Measurements from ENCODE around the gene NAV1.

Gene NAV1

DNA sequence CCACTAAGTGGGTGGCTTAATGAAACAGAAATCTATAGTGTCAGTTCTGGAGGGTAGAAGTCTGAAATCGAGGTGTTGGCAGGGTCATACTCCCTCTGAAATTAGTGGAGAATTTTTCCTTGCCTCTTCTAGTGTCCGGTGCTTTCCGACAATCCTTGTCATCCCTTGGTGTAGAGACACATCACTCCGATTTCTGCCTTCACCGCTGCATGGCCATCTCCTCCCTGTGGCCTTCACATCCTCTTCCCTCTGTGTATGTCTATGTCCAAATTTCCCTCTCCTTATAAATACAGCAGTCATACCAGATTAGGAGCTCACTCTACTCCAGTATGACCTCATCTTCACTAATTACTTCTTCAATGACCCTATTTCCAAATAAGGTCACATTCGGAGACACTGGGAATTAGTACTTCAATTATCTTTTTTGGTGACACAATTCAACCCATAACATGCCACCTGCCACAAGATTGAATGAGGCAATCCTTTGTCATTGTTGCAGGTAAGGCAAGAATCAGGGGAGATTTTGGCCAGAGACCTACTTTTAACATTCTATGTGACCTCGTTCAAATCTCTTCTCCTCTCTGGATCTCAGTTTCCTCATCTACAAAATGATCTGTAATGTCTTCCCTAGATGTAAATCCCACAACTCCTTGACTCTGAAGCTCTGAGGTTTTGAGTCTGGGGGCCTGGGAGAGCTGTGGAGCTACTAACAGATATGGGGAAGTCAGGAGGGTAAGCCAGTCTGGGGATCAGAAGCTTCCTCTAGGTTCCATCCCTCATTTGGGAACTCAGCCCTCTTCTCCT is 16.1 kb downstream of the NAV1 start:
- TF ChIP-seq, protein P1, sequence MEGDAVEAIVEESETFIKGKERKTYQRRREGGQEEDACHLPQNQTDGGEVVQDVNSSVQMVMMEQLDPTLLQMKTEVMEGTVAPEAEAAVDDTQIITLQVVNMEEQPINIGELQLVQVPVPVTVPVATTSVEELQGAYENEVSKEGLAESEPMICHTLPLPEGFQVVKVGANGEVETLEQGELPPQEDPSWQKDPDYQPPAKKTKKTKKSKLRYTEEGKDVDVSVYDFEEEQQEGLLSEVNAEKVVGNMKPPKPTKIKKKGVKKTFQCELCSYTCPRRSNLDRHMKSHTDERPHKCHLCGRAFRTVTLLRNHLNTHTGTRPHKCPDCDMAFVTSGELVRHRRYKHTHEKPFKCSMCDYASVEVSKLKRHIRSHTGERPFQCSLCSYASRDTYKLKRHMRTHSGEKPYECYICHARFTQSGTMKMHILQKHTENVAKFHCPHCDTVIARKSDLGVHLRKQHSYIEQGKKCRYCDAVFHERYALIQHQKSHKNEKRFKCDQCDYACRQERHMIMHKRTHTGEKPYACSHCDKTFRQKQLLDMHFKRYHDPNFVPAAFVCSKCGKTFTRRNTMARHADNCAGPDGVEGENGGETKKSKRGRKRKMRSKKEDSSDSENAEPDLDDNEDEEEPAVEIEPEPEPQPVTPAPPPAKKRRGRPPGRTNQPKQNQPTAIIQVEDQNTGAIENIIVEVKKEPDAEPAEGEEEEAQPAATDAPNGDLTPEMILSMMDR (IDR thresholded peaks at IDR 0.05) = no peak
- no peak overlapping the region for H3K4me3 ChIP-seq
- H3K27me3 ChIP-seq = no peaks in the 10 kb centered on the region
- no peaks in the 10 kb centered on the region for H3K36me3 ChIP-seq
- intact Hi-C loops (cut with DNase I; ENCODE audit: low total_unique reads) = no loop called here
- no peak overlapping the region for H3K27ac ChIP-seq
- no peak for DNase-seq
- no peaks in the 10 kb centered on the region for H3K9me3 ChIP-seq
- H3K4me1 ChIP-seq = peaks cover 0 to 31% (median 15%) of the 10 kb centered on the region in 4 donors

DNA sequence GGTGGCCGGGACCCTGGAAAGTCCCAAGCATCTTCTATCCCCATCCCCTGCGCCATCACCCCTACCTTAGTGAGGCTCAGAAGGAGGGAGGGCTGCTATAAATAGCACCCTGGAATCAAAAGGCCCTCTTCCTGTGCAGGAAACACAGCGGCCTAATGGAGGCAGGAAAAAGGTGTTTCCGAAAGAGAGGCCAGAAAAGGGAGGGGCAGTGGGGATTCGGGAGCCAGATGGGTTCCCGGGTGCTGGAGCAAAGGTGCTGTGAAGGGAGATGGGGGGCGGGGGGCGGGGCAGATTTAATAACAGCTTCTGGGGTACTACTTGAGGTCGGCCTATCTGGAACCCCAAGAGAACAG is 16.6 kb downstream of the NAV1 start:
- no peaks in the 10 kb centered on the region for H3K9me3 ChIP-seq
- H3K4me3 ChIP-seq = no peak overlapping the region
- intact Hi-C loops (cut with DNase I; ENCODE audit: low total_unique reads) = no loop called here
- H3K4me1 ChIP-seq = peaks cover 0 to 34% (median 15%) of the 10 kb centered on the region in 4 donors
- no peak overlapping the region for H3K27ac ChIP-seq
- DNase-seq = no peak
- no peaks in the 10 kb centered on the region for H3K36me3 ChIP-seq
- H3K27me3 ChIP-seq = no peaks in the 10 kb centered on the region
- TF ChIP-seq, protein P1 (IDR thresholded peaks at IDR 0.05) = no peak

DNA sequence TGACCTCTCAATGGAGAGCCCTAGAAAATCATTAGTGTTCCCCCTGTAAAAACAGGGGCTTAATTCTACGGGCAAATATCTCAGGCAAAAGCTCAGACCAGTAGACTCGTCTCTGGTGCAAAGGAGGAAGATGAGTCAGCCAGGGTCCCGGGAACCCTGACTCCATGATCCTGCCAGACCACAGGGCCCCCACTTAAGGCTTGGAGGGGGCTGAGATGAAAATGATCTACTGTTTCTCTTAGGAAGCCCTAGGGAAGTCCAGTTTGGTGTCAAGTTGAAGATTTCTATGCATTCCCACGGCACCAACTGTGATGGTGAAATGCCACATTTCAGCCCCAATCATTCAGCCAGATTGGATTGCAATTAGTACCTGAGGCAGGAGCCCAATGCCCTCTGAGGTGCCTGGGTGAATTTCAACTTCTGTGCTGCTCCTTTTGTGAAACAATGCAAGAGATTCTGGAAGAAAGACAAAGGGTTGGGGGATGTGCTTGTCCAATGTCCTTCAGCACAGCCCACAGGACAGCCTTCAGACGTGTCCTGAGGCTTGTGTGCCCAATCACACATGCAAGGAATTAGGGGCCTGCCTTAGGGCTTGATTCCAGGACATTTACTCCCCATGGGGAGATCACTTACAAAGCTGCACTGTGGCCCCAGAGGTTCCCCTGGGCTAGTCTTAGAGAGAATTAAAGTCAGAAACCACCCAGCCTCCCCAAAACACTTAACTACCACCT is 18.1 kb downstream of the NAV1 start:
- Histone ChIP-seq H3K4me3 (no peak overlapping the region), H3K27ac (no peak overlapping the region), H3K36me3 (no peaks in the 10 kb centered on the region), H3K27me3 (no peaks in the 10 kb centered on the region), H3K4me1 (peaks cover 0 to 34% (median 16%) of the 10 kb centered on the region in 4 donors), H3K9me3 (no peaks in the 10 kb centered on the region)
- intact Hi-C loops (cut with DNase I; ENCODE audit: low total_unique reads) = no loop called here
- TF ChIP-seq, protein P1 (IDR thresholded peaks at IDR 0.05) = no peak
- no peak for DNase-seq

DNA sequence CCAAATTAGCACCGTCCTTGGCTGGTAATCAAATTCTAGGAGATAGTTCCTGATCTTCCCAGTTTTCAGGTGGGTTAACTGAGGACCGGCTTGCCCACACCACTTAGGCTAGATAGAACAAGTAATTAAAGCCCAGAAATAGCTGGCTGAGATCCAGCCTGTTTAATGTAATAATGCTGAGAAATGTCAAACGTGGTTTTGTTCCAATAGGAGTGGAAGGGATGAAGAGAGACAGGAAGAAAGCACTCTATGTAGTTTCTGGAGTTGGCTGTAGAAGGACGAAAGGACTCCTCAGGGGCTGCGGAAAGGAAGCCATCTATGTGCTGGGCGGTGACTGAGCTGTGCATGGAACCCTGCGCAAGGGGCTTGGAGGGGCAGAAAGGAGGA is 18.6 kb downstream of the NAV1 start:
- Histone ChIP-seq H3K27me3 (no peaks in the 10 kb centered on the region), H3K27ac (no peak overlapping the region), H3K36me3 (no peaks in the 10 kb centered on the region), H3K4me1 (peaks cover 0 to 37% (median 16%) of the 10 kb centered on the region in 4 donors), H3K4me3 (no peak overlapping the region), H3K9me3 (no peaks in the 10 kb centered on the region)
- TF ChIP-seq, protein P1 (IDR thresholded peaks at IDR 0.05) = no peak
- intact Hi-C loops (cut with DNase I; ENCODE audit: low total_unique reads) = no loop called here
- DNase-seq = no peak

DNA sequence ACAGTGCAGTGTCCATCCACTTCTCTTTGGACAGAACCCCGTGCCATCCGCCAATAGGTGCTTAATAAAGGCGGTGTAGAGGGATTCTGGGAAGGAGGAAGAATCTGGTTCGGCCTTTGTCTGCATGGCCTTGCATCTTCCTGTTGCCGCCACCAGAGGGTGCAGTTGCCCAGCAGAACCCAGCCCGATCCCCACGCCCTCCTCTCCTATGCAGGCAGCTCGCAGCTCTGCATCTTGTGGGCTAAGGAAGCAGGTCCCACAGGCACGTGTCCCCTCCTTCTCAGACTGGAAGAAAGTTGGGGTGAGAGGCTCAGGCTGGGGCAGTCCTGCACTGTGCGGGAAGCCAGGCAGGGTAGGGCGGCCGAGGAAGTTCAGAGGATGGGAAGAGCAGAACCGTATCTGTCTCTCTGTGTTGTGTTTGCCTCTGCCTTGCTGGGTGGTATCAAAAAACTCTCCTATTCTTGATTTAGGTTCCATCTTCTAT is 20.8 kb downstream of the NAV1 start:
- no peak overlapping the region for H3K27ac ChIP-seq
- no peak overlapping the region for H3K4me3 ChIP-seq
- no peaks in the 10 kb centered on the region for H3K27me3 ChIP-seq
- TF ChIP-seq, protein P1 (IDR thresholded peaks at IDR 0.05) = peak; percentile 89 to 97
- no peaks in the 10 kb centered on the region for H3K36me3 ChIP-seq
- peak; percentile 73 to 85 for DNase-seq
- peaks cover 0 to 20% (median 7%) of the 10 kb centered on the region in 4 donors for H3K4me1 ChIP-seq
- intact Hi-C loops (cut with DNase I; ENCODE audit: low total_unique reads) = loop anchor here (2.0 kb wide), 1 partner anchor 233 kb away; no protein-coding TSS in a partner anchor
- no peaks in the 10 kb centered on the region for H3K9me3 ChIP-seq
